ENCODE results near the gene STXBP4.
A peak's percentile ranks its signal among the peaks of the same experiment; 100 is the strongest.

The STXBP4 gene

DNA sequence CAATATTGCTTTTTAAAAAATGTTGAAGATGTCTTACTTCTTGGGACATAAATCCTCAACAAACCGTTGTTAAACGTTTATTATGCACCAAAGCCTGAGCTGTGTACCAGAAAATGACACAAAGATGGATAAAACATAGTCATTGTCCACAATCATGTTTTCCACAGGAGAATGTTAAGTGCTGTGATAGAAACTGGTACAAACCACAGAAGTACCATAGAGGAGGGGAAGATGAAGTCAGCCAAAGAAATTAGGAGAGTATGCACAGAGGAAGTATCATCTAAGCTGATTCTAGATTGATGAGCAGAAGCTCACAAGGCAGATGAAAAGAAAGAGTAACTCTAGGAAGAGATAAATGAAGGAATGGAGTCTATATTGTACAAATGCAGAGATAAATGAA lies 153.5 kb downstream of the STXBP4 start:
- H3K36me3 ChIP-seq (replicated peaks in 1 of 2; ENCODE audit: control insufficient read depth in 2 of 2, insufficient read depth in 2 of 2, low read length in 2 of 2) = no peaks in the 10 kb centered on the region
- H2BK12ac ChIP-seq (ENCODE audit: low read length) = no peak overlapping the region
- no peak overlapping the region for H2AFZ ChIP-seq (ENCODE audit: low read length)
- H3K18ac ChIP-seq (ENCODE audit: low read length) = no peak overlapping the region
- H3K79me1 ChIP-seq (ENCODE audit: low read depth, low read length) = no peaks in the 10 kb centered on the region
- H3K9ac ChIP-seq (ENCODE audit: low read depth, low read length, poor library complexity) = no peak overlapping the region
- H3K27ac ChIP-seq (replicated peaks; ENCODE audit: low read length) = no peak overlapping the region
- no peak overlapping the region for H2BK120ac ChIP-seq (ENCODE audit: low read depth, low read length)
- no CpG with 5 or more reads among the region's 2 CpGs for WGBS, 2 donors (ENCODE audit: extremely low coverage in 2 of 2, insufficient read length in 2 of 2, insufficient replicate concordance in 1 of 2)
- H2BK15ac ChIP-seq (ENCODE audit: low read length) = no peak overlapping the region
- no peak overlapping the region for H2AK5ac ChIP-seq (ENCODE audit: low read depth, low read length)
- H2BK5ac ChIP-seq (ENCODE audit: low read length) = no peak overlapping the region
- H3K9me3 ChIP-seq (replicated peaks in 1 of 2; ENCODE audit: control insufficient read depth in 2 of 2, insufficient read depth in 1 of 2, low read depth in 1 of 2, low read length in 2 of 2) = no peaks in the 10 kb centered on the region
- H3K4me3 ChIP-seq (ENCODE audit: low read length in 2 of 2) = no peak overlapping the region
- H3K4ac ChIP-seq (ENCODE audit: low read length) = no peak overlapping the region
- no peak overlapping the region for H3K23ac ChIP-seq (ENCODE audit: low read depth, low read length, poor library complexity)
- H3K4me1 ChIP-seq (ENCODE audit: control insufficient read depth in 2 of 2, insufficient read depth in 1 of 2, low read depth in 1 of 2, low read length in 2 of 2) = no peaks in the 10 kb centered on the region
- H4K8ac ChIP-seq (ENCODE audit: low read depth, low read length) = no peak overlapping the region
- no peak for DNase-seq (ENCODE audit: low spot score)
- no peak overlapping the region for H4K91ac ChIP-seq (ENCODE audit: low read depth, low read length, poor library complexity)
- H3K14ac ChIP-seq (ENCODE audit: low read length) = no peak overlapping the region
- no peak overlapping the region for H3K4me2 ChIP-seq (ENCODE audit: insufficient read depth, low read length, poor library complexity, severe bottlenecking)
- H3K27me3 ChIP-seq (ENCODE audit: control insufficient read depth in 3 of 3, insufficient read depth in 3 of 3, low read depth in 1 of 3, low read length in 3 of 3) = no peaks in the 10 kb centered on the region

DNA sequence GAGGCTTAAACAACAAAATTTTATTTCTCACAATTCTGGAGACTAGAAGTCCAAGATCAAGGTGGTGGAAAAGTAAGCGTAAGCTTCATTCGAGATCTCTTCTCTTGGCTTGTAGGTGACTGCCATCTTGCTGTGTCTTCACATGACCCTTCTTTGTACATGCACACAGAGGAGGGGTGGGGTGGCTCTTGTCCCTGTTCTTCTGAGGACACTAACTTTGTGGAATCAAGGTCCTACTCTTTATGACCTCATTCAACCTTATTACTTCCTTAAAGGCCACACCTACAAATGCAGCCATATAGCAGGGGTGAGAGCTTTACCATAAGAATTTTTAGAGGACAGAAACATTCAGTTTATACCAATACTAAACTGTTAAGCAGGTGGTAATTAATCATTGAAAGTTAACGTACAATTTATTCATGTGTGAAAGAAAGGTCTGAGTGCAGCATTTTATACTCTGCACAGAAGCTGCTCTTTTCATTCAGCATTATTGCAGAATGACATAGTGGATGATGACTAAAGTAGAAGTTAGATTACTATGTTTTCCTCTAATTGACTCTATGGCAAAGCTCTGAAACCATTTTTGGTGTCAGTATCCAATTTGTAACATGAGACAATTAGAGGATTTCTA lies 156.3 kb downstream of the STXBP4 start:
- Histone ChIP-seq H3K14ac (ENCODE audit: low read length) (peak overlapping the region; percentile 63), H4K91ac (ENCODE audit: low read depth, low read length, poor library complexity) (no peak overlapping the region), H3K4ac (ENCODE audit: low read length) (no peak overlapping the region), H2AK5ac (ENCODE audit: low read depth, low read length) (no peak overlapping the region), H2AFZ (ENCODE audit: low read length) (no peak overlapping the region), H3K9ac (ENCODE audit: low read depth, low read length, poor library complexity) (no peak overlapping the region), H3K4me1 (ENCODE audit: control insufficient read depth in 2 of 2, insufficient read depth in 1 of 2, low read depth in 1 of 2, low read length in 2 of 2) (no peaks in the 10 kb centered on the region), H3K36me3 (replicated peaks in 1 of 2; ENCODE audit: control insufficient read depth in 2 of 2, insufficient read depth in 2 of 2, low read length in 2 of 2) (no peaks in the 10 kb centered on the region), H3K27me3 (ENCODE audit: control insufficient read depth in 3 of 3, insufficient read depth in 3 of 3, low read depth in 1 of 3, low read length in 3 of 3) (no peaks in the 10 kb centered on the region), H2BK15ac (ENCODE audit: low read length) (no peak overlapping the region), H3K4me3 (ENCODE audit: low read length in 2 of 2) (no peak overlapping the region), H2BK5ac (ENCODE audit: low read length) (no peak overlapping the region), H3K18ac (ENCODE audit: low read length) (no peak overlapping the region), H3K79me1 (ENCODE audit: low read depth, low read length) (no peaks in the 10 kb centered on the region), H2BK12ac (ENCODE audit: low read length) (no peak overlapping the region), H3K4me2 (ENCODE audit: insufficient read depth, low read length, poor library complexity, severe bottlenecking) (no peak overlapping the region), H3K27ac (replicated peaks; ENCODE audit: low read length) (no peak overlapping the region), H4K8ac (ENCODE audit: low read depth, low read length) (no peak overlapping the region), H3K23ac (ENCODE audit: low read depth, low read length, poor library complexity) (no peak overlapping the region), H3K9me3 (replicated peaks in 1 of 2; ENCODE audit: control insufficient read depth in 2 of 2, insufficient read depth in 1 of 2, low read depth in 1 of 2, low read length in 2 of 2) (no peaks in the 10 kb centered on the region), H2BK120ac (ENCODE audit: low read depth, low read length) (no peak overlapping the region)
- DNase-seq (ENCODE audit: low spot score) = no peak
- no CpG with 5 or more reads among the region's 3 CpGs for WGBS, 2 donors (ENCODE audit: extremely low coverage in 2 of 2, insufficient read length in 2 of 2, insufficient replicate concordance in 1 of 2)

- no peaks in the 10 kb centered on the region for H3K4me1 ChIP-seq (ENCODE audit: control insufficient read depth in 2 of 2, insufficient read depth in 1 of 2, low read depth in 1 of 2, low read length in 2 of 2)
- H3K79me1 ChIP-seq (ENCODE audit: low read depth, low read length) = no peaks in the 10 kb centered on the region
- no peak overlapping the region for H3K18ac ChIP-seq (ENCODE audit: low read length)
- H3K9ac ChIP-seq (ENCODE audit: low read depth, low read length, poor library complexity) = no peak overlapping the region
- no peak for DNase-seq (ENCODE audit: low spot score)
- no peak overlapping the region for H2AFZ ChIP-seq (ENCODE audit: low read length)
- no peak overlapping the region for H3K23ac ChIP-seq (ENCODE audit: low read depth, low read length, poor library complexity)
- H3K27me3 ChIP-seq (ENCODE audit: control insufficient read depth in 3 of 3, insufficient read depth in 3 of 3, low read depth in 1 of 3, low read length in 3 of 3) = no peaks in the 10 kb centered on the region
- no peak overlapping the region for H3K4me2 ChIP-seq (ENCODE audit: insufficient read depth, low read length, poor library complexity, severe bottlenecking)
- H4K8ac ChIP-seq (ENCODE audit: low read depth, low read length) = no peak overlapping the region
- H4K91ac ChIP-seq (ENCODE audit: low read depth, low read length, poor library complexity) = no peak overlapping the region
- no peak overlapping the region for H2AK5ac ChIP-seq (ENCODE audit: low read depth, low read length)
- H3K4me3 ChIP-seq (ENCODE audit: low read length in 2 of 2) = no peak overlapping the region
- no peak overlapping the region for H2BK12ac ChIP-seq (ENCODE audit: low read length)
- no peak overlapping the region for H3K27ac ChIP-seq (replicated peaks; ENCODE audit: low read length)
- no peak overlapping the region for H2BK5ac ChIP-seq (ENCODE audit: low read length)
- no CpG with 5 or more reads among the region's 2 CpGs for WGBS, 2 donors (ENCODE audit: extremely low coverage in 2 of 2, insufficient read length in 2 of 2, insufficient replicate concordance in 1 of 2)
- H3K4ac ChIP-seq (ENCODE audit: low read length) = no peak overlapping the region
- no peaks in the 10 kb centered on the region for H3K36me3 ChIP-seq (replicated peaks in 1 of 2; ENCODE audit: control insufficient read depth in 2 of 2, insufficient read depth in 2 of 2, low read length in 2 of 2)
- no peak overlapping the region for H2BK120ac ChIP-seq (ENCODE audit: low read depth, low read length)
- H3K14ac ChIP-seq (ENCODE audit: low read length) = no peak overlapping the region
- no peaks in the 10 kb centered on the region for H3K9me3 ChIP-seq (replicated peaks in 1 of 2; ENCODE audit: control insufficient read depth in 2 of 2, insufficient read depth in 1 of 2, low read depth in 1 of 2, low read length in 2 of 2)
- H2BK15ac ChIP-seq (ENCODE audit: low read length) = no peak overlapping the region
Observed at GRCh38 chr17:55133583-55133982, 165.0 kb downstream of the STXBP4 start.

DNA sequence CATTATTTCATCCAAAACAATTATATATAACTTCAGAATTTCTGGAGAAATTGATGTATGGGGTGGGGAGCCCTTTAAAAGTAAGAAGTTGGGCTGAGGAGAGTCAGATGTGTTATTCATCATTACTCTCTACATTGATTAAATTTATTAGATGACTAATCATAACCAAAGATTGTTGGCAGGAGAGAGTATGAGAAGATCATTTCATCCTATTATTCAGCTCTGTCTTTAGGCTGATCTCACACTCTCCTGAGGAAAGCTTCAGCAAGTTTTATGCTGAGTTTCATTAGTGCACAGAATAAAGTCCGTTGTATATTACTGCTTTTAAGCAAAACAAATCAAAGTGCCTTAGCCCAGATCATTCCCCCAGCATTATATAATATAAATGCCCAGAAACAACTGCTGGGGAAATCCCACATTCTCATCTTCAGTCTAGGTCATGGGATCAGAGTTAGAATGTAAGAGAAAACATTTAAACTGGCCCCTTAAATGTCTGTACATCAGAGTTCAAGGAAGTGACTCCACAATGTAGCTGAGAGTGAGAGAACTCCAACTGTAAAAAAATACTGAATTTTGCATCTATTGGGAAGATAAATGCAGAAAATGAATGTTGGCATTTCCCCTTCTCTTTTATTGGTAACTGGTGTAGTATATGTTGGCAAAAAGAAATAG lies 166.1 kb downstream of the STXBP4 start:
- no peak for DNase-seq (ENCODE audit: low spot score)
- Histone ChIP-seq H3K4me3 (ENCODE audit: low read length in 2 of 2) (no peak overlapping the region), H4K91ac (ENCODE audit: low read depth, low read length, poor library complexity) (no peak overlapping the region), H3K36me3 (replicated peaks in 1 of 2; ENCODE audit: control insufficient read depth in 2 of 2, insufficient read depth in 2 of 2, low read length in 2 of 2) (no peaks in the 10 kb centered on the region), H2AK5ac (ENCODE audit: low read depth, low read length) (no peak overlapping the region), H2BK15ac (ENCODE audit: low read length) (no peak overlapping the region), H3K18ac (ENCODE audit: low read length) (no peak overlapping the region), H2BK5ac (ENCODE audit: low read length) (no peak overlapping the region), H3K79me1 (ENCODE audit: low read depth, low read length) (no peaks in the 10 kb centered on the region), H3K9ac (ENCODE audit: low read depth, low read length, poor library complexity) (no peak overlapping the region), H4K8ac (ENCODE audit: low read depth, low read length) (no peak overlapping the region), H3K9me3 (replicated peaks in 1 of 2; ENCODE audit: control insufficient read depth in 2 of 2, insufficient read depth in 1 of 2, low read depth in 1 of 2, low read length in 2 of 2) (no peaks in the 10 kb centered on the region), H2BK120ac (ENCODE audit: low read depth, low read length) (no peak overlapping the region), H2BK12ac (ENCODE audit: low read length) (no peak overlapping the region), H2AFZ (ENCODE audit: low read length) (no peak overlapping the region), H3K4ac (ENCODE audit: low read length) (no peak overlapping the region), H3K27me3 (ENCODE audit: control insufficient read depth in 3 of 3, insufficient read depth in 3 of 3, low read depth in 1 of 3, low read length in 3 of 3) (no peaks in the 10 kb centered on the region), H3K4me2 (ENCODE audit: insufficient read depth, low read length, poor library complexity, severe bottlenecking) (no peak overlapping the region), H3K4me1 (ENCODE audit: control insufficient read depth in 2 of 2, insufficient read depth in 1 of 2, low read depth in 1 of 2, low read length in 2 of 2) (no peaks in the 10 kb centered on the region), H3K23ac (ENCODE audit: low read depth, low read length, poor library complexity) (no peak overlapping the region), H3K14ac (ENCODE audit: low read length) (no peak overlapping the region), H3K27ac (replicated peaks; ENCODE audit: low read length) (no peak overlapping the region)
- no CpG with 5 or more reads among the region's 1 CpG for WGBS, 2 donors (ENCODE audit: extremely low coverage in 2 of 2, insufficient read length in 2 of 2, insufficient replicate concordance in 1 of 2)

Measured in neuronal stem cell (in vitro differentiated cells).